ENCODE results near the gene RAPH1. TPM values are rescaled to one million over a fixed set of nuclear protein-coding genes. Genes with fewer than 3 reads are reported as not detected.

Gene RAPH1
- total and polyA plus RNA-seq, 9 of the 15 experiments (the other 6 are each of a cell fraction or from before 2014, with no cell fraction given), result 0.07 to 0.71 (median 0.27) TPM

DNA sequence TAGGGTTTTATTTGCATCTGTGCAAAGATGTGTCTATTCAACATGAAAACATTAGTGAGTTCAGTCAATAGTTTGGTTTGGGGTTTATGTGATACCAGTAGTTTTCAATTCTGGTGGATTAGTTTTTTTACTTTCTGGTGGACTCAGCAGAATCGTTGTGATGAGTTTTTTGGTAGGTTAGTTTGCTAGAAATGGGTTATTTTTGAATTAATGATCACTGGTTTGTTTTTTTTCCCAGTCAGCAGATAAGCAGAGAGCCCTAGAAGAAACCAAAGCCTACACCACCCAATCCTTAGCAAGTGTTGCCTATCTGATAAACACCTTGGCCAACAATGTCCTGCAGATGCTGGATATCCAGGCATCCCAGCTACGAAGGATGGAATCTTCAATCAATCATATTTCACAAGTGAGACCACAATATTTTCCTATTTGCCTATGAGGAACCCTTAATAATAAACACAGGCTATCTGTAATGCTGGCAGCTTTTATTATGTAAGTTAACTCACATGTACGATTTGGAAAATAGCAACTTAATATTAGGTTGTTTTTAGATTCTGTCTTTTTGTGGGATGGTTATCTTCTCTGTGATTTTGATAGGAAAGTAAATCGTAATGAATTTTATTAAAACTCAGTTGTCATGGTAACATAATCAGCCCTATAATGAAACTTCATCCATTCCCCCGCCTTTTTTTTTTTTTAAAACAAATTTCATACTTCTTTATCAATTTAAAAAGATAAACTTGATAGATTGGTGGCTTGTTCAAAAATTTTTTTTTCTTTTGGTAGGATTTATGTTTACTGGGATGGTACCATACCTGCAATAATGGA lies 168.2 kb downstream of the RAPH1 start (continued):
- no peak for TF ChIP-seq MLLT1 (IDR thresholded peaks at IDR 0.05)
- no peak for TF ChIP-seq JUNB (CRISPR knock-in tag; conservative IDR thresholded peaks at IDR 0.05)
- no peak for TF ChIP-seq ILF3 (IDR thresholded peaks at IDR 0.05; ENCODE audit: borderline replicate concordance)
- no peak for TF ChIP-seq HSF4 (CRISPR knock-in tag; IDR thresholded peaks at IDR 0.05; ENCODE audit: borderline replicate concordance)
- TF ChIP-seq TRIM28 (IDR thresholded peaks at IDR 0.05), result no peak
- TF ChIP-seq, protein P1, sequence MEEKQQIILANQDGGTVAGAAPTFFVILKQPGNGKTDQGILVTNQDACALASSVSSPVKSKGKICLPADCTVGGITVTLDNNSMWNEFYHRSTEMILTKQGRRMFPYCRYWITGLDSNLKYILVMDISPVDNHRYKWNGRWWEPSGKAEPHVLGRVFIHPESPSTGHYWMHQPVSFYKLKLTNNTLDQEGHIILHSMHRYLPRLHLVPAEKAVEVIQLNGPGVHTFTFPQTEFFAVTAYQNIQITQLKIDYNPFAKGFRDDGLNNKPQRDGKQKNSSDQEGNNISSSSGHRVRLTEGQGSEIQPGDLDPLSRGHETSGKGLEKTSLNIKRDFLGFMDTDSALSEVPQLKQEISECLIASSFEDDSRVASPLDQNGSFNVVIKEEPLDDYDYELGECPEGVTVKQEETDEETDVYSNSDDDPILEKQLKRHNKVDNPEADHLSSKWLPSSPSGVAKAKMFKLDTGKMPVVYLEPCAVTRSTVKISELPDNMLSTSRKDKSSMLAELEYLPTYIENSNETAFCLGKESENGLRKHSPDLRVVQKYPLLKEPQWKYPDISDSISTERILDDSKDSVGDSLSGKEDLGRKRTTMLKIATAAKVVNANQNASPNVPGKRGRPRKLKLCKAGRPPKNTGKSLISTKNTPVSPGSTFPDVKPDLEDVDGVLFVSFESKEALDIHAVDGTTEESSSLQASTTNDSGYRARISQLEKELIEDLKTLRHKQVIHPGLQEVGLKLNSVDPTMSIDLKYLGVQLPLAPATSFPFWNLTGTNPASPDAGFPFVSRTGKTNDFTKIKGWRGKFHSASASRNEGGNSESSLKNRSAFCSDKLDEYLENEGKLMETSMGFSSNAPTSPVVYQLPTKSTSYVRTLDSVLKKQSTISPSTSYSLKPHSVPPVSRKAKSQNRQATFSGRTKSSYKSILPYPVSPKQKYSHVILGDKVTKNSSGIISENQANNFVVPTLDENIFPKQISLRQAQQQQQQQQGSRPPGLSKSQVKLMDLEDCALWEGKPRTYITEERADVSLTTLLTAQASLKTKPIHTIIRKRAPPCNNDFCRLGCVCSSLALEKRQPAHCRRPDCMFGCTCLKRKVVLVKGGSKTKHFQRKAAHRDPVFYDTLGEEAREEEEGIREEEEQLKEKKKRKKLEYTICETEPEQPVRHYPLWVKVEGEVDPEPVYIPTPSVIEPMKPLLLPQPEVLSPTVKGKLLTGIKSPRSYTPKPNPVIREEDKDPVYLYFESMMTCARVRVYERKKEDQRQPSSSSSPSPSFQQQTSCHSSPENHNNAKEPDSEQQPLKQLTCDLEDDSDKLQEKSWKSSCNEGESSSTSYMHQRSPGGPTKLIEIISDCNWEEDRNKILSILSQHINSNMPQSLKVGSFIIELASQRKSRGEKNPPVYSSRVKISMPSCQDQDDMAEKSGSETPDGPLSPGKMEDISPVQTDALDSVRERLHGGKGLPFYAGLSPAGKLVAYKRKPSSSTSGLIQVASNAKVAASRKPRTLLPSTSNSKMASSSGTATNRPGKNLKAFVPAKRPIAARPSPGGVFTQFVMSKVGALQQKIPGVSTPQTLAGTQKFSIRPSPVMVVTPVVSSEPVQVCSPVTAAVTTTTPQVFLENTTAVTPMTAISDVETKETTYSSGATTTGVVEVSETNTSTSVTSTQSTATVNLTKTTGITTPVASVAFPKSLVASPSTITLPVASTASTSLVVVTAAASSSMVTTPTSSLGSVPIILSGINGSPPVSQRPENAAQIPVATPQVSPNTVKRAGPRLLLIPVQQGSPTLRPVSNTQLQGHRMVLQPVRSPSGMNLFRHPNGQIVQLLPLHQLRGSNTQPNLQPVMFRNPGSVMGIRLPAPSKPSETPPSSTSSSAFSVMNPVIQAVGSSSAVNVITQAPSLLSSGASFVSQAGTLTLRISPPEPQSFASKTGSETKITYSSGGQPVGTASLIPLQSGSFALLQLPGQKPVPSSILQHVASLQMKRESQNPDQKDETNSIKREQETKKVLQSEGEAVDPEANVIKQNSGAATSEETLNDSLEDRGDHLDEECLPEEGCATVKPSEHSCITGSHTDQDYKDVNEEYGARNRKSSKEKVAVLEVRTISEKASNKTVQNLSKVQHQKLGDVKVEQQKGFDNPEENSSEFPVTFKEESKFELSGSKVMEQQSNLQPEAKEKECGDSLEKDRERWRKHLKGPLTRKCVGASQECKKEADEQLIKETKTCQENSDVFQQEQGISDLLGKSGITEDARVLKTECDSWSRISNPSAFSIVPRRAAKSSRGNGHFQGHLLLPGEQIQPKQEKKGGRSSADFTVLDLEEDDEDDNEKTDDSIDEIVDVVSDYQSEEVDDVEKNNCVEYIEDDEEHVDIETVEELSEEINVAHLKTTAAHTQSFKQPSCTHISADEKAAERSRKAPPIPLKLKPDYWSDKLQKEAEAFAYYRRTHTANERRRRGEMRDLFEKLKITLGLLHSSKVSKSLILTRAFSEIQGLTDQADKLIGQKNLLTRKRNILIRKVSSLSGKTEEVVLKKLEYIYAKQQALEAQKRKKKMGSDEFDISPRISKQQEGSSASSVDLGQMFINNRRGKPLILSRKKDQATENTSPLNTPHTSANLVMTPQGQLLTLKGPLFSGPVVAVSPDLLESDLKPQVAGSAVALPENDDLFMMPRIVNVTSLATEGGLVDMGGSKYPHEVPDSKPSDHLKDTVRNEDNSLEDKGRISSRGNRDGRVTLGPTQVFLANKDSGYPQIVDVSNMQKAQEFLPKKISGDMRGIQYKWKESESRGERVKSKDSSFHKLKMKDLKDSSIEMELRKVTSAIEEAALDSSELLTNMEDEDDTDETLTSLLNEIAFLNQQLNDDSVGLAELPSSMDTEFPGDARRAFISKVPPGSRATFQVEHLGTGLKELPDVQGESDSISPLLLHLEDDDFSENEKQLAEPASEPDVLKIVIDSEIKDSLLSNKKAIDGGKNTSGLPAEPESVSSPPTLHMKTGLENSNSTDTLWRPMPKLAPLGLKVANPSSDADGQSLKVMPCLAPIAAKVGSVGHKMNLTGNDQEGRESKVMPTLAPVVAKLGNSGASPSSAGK (IDR thresholded peaks at IDR 0.05), result no peak
- TF ChIP-seq MAFG (tag; conservative IDR thresholded peaks at IDR 0.05), result peak; percentile 54; the same call in 1 of the 2 replicates
- TF ChIP-seq VEZF1 (CRISPR knock-in tag; IDR thresholded peaks at IDR 0.05), result no peak
- TF ChIP-seq, protein P2, sequence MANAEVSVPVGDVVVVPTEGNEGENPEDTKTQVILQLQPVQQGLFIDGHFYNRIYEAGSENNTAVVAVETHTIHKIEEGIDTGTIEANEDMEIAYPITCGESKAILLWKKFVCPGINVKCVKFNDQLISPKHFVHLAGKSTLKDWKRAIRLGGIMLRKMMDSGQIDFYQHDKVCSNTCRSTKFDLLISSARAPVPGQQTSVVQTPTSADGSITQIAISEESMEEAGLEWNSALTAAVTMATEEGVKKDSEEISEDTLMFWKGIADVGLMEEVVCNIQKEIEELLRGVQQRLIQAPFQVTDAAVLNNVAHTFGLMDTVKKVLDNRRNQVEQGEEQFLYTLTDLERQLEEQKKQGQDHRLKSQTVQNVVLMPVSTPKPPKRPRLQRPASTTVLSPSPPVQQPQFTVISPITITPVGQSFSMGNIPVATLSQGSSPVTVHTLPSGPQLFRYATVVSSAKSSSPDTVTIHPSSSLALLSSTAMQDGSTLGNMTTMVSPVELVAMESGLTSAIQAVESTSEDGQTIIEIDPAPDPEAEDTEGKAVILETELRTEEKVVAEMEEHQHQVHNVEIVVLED (CRISPR knock-in tag; IDR thresholded peaks at IDR 0.05), result no peak
- no peak for TF ChIP-seq KDM2B (CRISPR knock-in tag; IDR thresholded peaks at IDR 0.05)
- TF ChIP-seq ZNF232 (CRISPR knock-in tag; IDR thresholded peaks at IDR 0.05), result no peak

Data from K562 (cell line).